HepG2 (cell line): ENCODE data around the gene CHD2. TPM values are rescaled to one million over a fixed set of nuclear protein-coding genes. Genes with fewer than 3 reads are reported as not detected.

Experiments used
- ATAC-seq: fragments of 200-7000 bp; cut with Tn5 transposase; 3 replicates; pipeline ENCODE4 v1.9.1; 2020; ENCODE audit warnings: mild to moderate bottlenecking, moderate library complexity
- BruUV-seq: library from RNA; stranded (reverse); fragments of 400-500 nt; replicated peaks from 2 replicates; lab custom pipeline; 2021; lab: Mats Ljungman, UMichigan
- CTCF ChIA-PET: fragments of 300-600 bp; formaldehyde crosslinking; extraction: SDS; loops from one replicate; lab custom pipeline; 2021; ENCODE audit warnings: low total read pairs, inconsistent platforms, low intra/inter-chr PET ratio; lab: Yijun Ruan, JAX
- POLR2A ChIA-PET: fragments of 350-600 bp; sonication (Branson Sonifier 250); formaldehyde crosslinking; loops from one replicate; lab custom pipeline; 2020; ENCODE audit warnings: antibody characterized with exemption, inconsistent platforms; lab: Yijun Ruan, JAX
- DNase-seq: peaks from one replicate; pipeline ENCODE4 v3.0.0-alpha.2; 2015; ENCODE audit warnings: low spot score
- FAIRE-seq: peaks from 3 replicates; lab custom pipeline; 2011; peaks lifted over from hg19 to GRCh38; lab: Jason Lieb, UNC
- H2AFZ ChIP-seq: one replicate; pipeline ENCODE4 v1.6.1; 2011; ENCODE audit warnings: low read length, inconsistent platforms
- H3K27ac ChIP-seq: fragments of 300-600 bp; 3 replicates; pipeline ENCODE4 v1.8.0; 2011; ENCODE audit warnings: mixed run types, mild to moderate bottlenecking, mixed read lengths, low read length, inconsistent platforms; ENCODE audit not compliant: insufficient read depth; ENCODE audit errors: extremely low read length
- H3K27me3 ChIP-seq, 2 experiments: fragments of 200-600 bp in 1 of 2; 2 replicates in 1 of 2; 3 replicates in 1 of 2; pipeline versions ENCODE4 v1.6.0 to v1.8.0; 2011; ENCODE audit warnings: low read length in 2 of 2, mild to moderate bottlenecking in 2 of 2, moderate library complexity in 2 of 2, inconsistent platforms in 1 of 2; ENCODE audit not compliant: insufficient read depth in 2 of 2, control insufficient read depth in 1 of 2
- H3K36me3 ChIP-seq, 2 experiments: fragments of 200-600 bp in 1 of 2; replicated peaks in 1 of 2; 2 replicates in 1 of 2; 3 replicates in 1 of 2; pipeline versions ENCODE4 v1.5.1 to v1.8.0; 2011; ENCODE audit warnings: low read length in 2 of 2, inconsistent platforms in 1 of 2; ENCODE audit not compliant: insufficient read depth in 2 of 2, control insufficient read depth in 1 of 2
- H3K4me1 ChIP-seq: 2 replicates; pipeline ENCODE4 v1.5.1; 2012; ENCODE audit warnings: low read length, inconsistent platforms; ENCODE audit not compliant: insufficient read depth
- H3K4me2 ChIP-seq: 2 replicates; pipeline ENCODE4 v1.6.0; 2011; ENCODE audit warnings: low read depth, low read length, inconsistent platforms
- H3K4me3 ChIP-seq, 3 experiments: fragments of 200-600 bp in 1 of 3; sonication (generic), shearing (Covaris generic) in 1 of 3; replicated peaks in 1 of 3; 2 replicates each; pipeline ENCODE4 v1.5.1; 2011 to 2016; ENCODE audit warnings: low read length in 3 of 3, inconsistent platforms in 2 of 3, low read depth in 2 of 3, mild to moderate bottlenecking in 2 of 3, control low read depth in 1 of 3, mixed read lengths in 1 of 3; ENCODE audit not compliant: insufficient read depth in 1 of 3
- H3K79me2 ChIP-seq: one replicate; pipeline ENCODE4 v1.6.1; 2011; ENCODE audit warnings: low read length, inconsistent platforms; ENCODE audit not compliant: insufficient read depth
- H3K9ac ChIP-seq: 2 replicates; pipeline ENCODE4 v1.6.0; 2011; ENCODE audit warnings: mild to moderate bottlenecking, low read depth, low read length, inconsistent platforms; ENCODE audit not compliant: insufficient read depth
- H3K9me3 ChIP-seq: 2 replicates; pipeline ENCODE4 v1.5.1; 2012; ENCODE audit warnings: mild to moderate bottlenecking, low read length
- H4K20me1 ChIP-seq: 2 replicates; pipeline ENCODE4 v1.6.0; 2011; ENCODE audit warnings: inconsistent platforms, mild to moderate bottlenecking, low read length, moderate library complexity; ENCODE audit not compliant: insufficient read depth
- BCLAF1 ChIP-seq: fragments of 450-650 bp; IDR thresholded peaks from 2 replicates; pipeline ENCODE4 v1.6.1; 2017; ENCODE audit warnings: mild to moderate bottlenecking
- DNMT1 ChIP-seq: sonication (generic); formaldehyde crosslinking; IDR thresholded peaks from 2 replicates; pipeline ENCODE4 v1.5.1; 2020; ENCODE audit warnings: mild to moderate bottlenecking, missing genetic modification reagents
- EZH2 ChIP-seq: conservative IDR thresholded peaks from 2 replicates; pipeline ENCODE4 v1.6.1; 2012; ENCODE audit warnings: mild to moderate bottlenecking, low read depth, low read length, moderate library complexity
- RBAK ChIP-seq: sonication (generic); formaldehyde crosslinking; IDR thresholded peaks from 2 replicates; pipeline ENCODE4 v1.5.1; 2020; ENCODE audit warnings: mild to moderate bottlenecking, missing genetic modification reagents
- RBFOX2 ChIP-seq: fragments of 200-400 bp; formaldehyde crosslinking; IDR thresholded peaks from 2 replicates; pipeline ENCODE4 v1.6.1; 2017; ENCODE audit warnings: low read depth, mild to moderate bottlenecking, low read length
- SAP130 ChIP-seq: IDR thresholded peaks from 2 replicates; pipeline ENCODE4 v1.6.1; 2016; ENCODE audit warnings: low read depth
- ZBTB14 ChIP-seq: sonication (generic); formaldehyde crosslinking; IDR thresholded peaks from 2 replicates; pipeline ENCODE4 v1.4.0; 2020; ENCODE audit warnings: missing genetic modification reagents
- ZNF230 ChIP-seq: sonication (generic); formaldehyde crosslinking; IDR thresholded peaks from 2 replicates; pipeline ENCODE4 v1.4.0; 2020; ENCODE audit warnings: mild to moderate bottlenecking, missing genetic modification reagents
- ZNF318 ChIP-seq: sonication (generic); formaldehyde crosslinking; IDR thresholded peaks from 2 replicates; pipeline ENCODE4 v1.4.0; 2020; ENCODE audit warnings: mild to moderate bottlenecking, missing genetic modification reagents
- ZNF34 ChIP-seq: sonication (generic); formaldehyde crosslinking; IDR thresholded peaks from 2 replicates; pipeline ENCODE4 v1.4.0; 2020; ENCODE audit warnings: mild to moderate bottlenecking, missing genetic modification reagents, borderline replicate concordance
- ZNF362 ChIP-seq: sonication (generic); formaldehyde crosslinking; IDR thresholded peaks from 2 replicates; pipeline ENCODE4 v1.4.0; 2020; ENCODE audit warnings: missing genetic modification reagents, mild to moderate bottlenecking, borderline replicate concordance
- WGBS: methylation state at CpG from one replicate; pipeline ENCODE4 v1.1.6; 2017; ENCODE audit warnings: low lambda C conversion rate; 5-methylcytosine and 5-hydroxymethylcytosine counted together
- in situ Hi-C: cut with HindIII; loops from 2 replicates; pipeline ENCODE4 v1.10.0; 2017; ENCODE audit warnings: low pct_unique_long_range_greater_than_20kb; ENCODE audit not compliant: extremely low pct_ligation_motif_present
- intact Hi-C: fragments of 100-400 bp; cut with micrococcal nuclease; formaldehyde crosslinking; loops from one replicate; pipeline ENCODE4 v1.10.0; 2022; ENCODE audit not compliant: unreplicated experiment
- polyA plus RNA-seq, 8 experiments: library from polyadenylated mRNA; depleted of rRNA in 3 of 8; stranded (reverse) in 7 of 8; unstranded in 1 of 8; fragments of >200 nt; fragmentation: Illumina TruSeq in 4 of 8; extraction: Trizol in 4 of 8; gene quantifications; 2 replicates each; pipeline versions ENCODE4 v1.2.1 to v1.2.3, GENCODE V29; 2011 to 2016; ENCODE audit warnings: low read depth in 4 of 8, missing spikeins in 1 of 8, mixed read lengths in 1 of 8; ENCODE audit not compliant: insufficient read depth in 1 of 8
- total RNA-seq, 5 experiments: library from RNA; depleted of rRNA; stranded (reverse); fragments of >200 nt; fragmentation: Illumina TruSeq; extraction: Trizol; gene quantifications; 2 replicates each; pipeline ENCODE4 v1.2.3, GENCODE V29; 2016; ENCODE audit warnings: low read depth in 1 of 5

The CHD2 gene
- total and polyA plus RNA-seq, 2 of the 13 experiments (the other 11 are each of a cell fraction or from before 2014, with no cell fraction given) = 54.0 to 54.1 TPM

- no peak for DNase-seq
- H3K27ac ChIP-seq = peak overlapping the region; percentile 100
- H4K20me1 ChIP-seq = peaks cover 48% of the 10 kb centered on the region
- ChIA-PET CTCF (no interaction called here), POLR2A (interaction anchor here (5.6 to 10.5 kb wide), 3 partner anchors 19 to 92 kb away, joined by 65 to 185 read pairs (median 184); no protein-coding TSS in a partner anchor)
- FAIRE-seq = no peak
- no peak overlapping the region for H2AFZ ChIP-seq
- H3K4me3 ChIP-seq = peak overlapping the region; percentile 88 to 89 (median 88); a peak in 5 of 6 replicates
- no peaks in the 10 kb centered on the region for H3K9me3 ChIP-seq
- 0% methylated on average over 2 of the region's 2 CpGs for WGBS
- H3K9ac ChIP-seq = peak overlapping the region; percentile 99
- H3K27me3 ChIP-seq = no peaks in the 10 kb centered on the region; a peak in 1 of 5 replicates
- peaks cover 31% of the 10 kb centered on the region for H3K4me1 ChIP-seq
- peaks cover 1 to 17% of the 10 kb centered on the region in 2 experiments; a peak in 4 of 5 replicates for H3K36me3 ChIP-seq
- peak overlapping the region; percentile 95 for H3K4me2 ChIP-seq
- no TSS peak for BruUV-seq
- H3K79me2 ChIP-seq = peaks cover 95% of the 10 kb centered on the region
- ATAC-seq = no peak
- intact Hi-C loops (loop anchor here (2.0 kb wide), 1 partner anchor 17 kb away; no protein-coding TSS in a partner anchor), in situ Hi-C loops (no loop called here)
- TF ChIP-seq ZNF230 (CRISPR knock-in tag) = no peak
- peak; percentile 51 for TF ChIP-seq RBFOX2
- no peak for TF ChIP-seq RBAK (CRISPR knock-in tag)
- no peak for TF ChIP-seq ZNF318 (CRISPR knock-in tag)
- TF ChIP-seq DNMT1 = no peak
- no peak for TF ChIP-seq ZNF34 (CRISPR knock-in tag)
- no peak for TF ChIP-seq ZNF362 (CRISPR knock-in tag)
- TF ChIP-seq BCLAF1 = no peak
- TF ChIP-seq EZH2 = no peak
- 0 out of 2 replicates have a peak, but pooled peaks have one; percentile 12 for TF ChIP-seq SAP130 (CRISPR knock-in tag)
- TF ChIP-seq ZBTB14 (CRISPR knock-in tag) = no peak
These were observed 1.9 kb downstream of the CHD2 start for GRCh38 chr15:92901995-92902394.
